Stimulated activated naive CD8-positive, alpha-beta T cell treated with anti-CD3 and anti-CD28 coated beads, Interleukin-15, amount 100 ng/mL, for 72 hours (primary cell): ENCODE results near the gene PLPP6.
"Not testable (repeated sequence)": the region's sequence is repeated elsewhere in the genome, so short reads cannot be mapped to it uniquely, and the experiment has no call there.

Experiments used
- ATAC-seq: fragments of 150-1000 bp; cut with Tn5 transposase; 2 replicates; pipeline ENCODE4 v1.10.0; 2021; ENCODE audit warnings: mild to moderate bottlenecking, moderate library complexity
- DNase-seq, 2 donors: peaks; one replicate each; pipeline ENCODE4 v3.0.0; 2021 to 2022
- H3K27ac Mint-ChIP-seq, 2 donors: one replicate each; pipeline ENCODE4 v1.8.0; 2022; ENCODE audit warnings: mild to moderate bottlenecking in 2 of 2, mixed read lengths in 2 of 2, moderate library complexity in 2 of 2
- H3K27me3 Mint-ChIP-seq: one replicate; pipeline ENCODE4 v1.8.0; 2022; ENCODE audit warnings: mixed read lengths
- H3K4me1 Mint-ChIP-seq: one replicate; pipeline ENCODE4 v1.8.0; 2022; ENCODE audit warnings: mild to moderate bottlenecking, mixed read lengths
- H3K4me3 Mint-ChIP-seq, 2 donors: one replicate each; pipeline ENCODE4 v1.8.0; 2022; ENCODE audit warnings: mild to moderate bottlenecking in 2 of 2, mixed read lengths in 2 of 2, moderate library complexity in 1 of 2
- H3K9me3 Mint-ChIP-seq, 2 donors: one replicate each; pipeline ENCODE4 v1.8.0; 2022; ENCODE audit warnings: mixed read lengths in 2 of 2

PLPP6 gene

DNA sequence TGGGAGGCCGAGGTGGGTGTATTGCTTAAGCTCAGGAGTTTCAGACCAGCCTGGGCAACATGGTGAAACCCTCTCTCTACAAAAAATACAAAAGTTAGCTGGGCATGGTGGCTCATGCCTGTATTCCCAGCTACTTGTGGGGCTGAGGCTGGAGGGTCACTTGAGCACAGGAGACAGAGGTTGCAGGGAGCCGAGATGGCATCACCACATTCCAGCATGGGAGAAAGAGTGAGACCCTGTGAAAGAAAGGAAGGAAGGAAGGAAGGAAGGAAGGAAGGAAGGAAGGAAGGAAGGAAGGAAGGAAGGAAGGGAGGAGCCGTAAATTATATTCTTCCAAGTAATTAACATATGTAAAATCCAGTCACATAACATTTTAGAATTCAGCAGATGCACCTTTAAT, 5.9 kb upstream of the PLPP6 start:
- H3K27ac Mint-ChIP-seq, DNase-seq, H3K4me3 Mint-ChIP-seq, H3K27me3 Mint-ChIP-seq, H3K9me3 Mint-ChIP-seq, ATAC-seq: not testable (repeated sequence)
- H3K4me1 Mint-ChIP-seq, result peaks cover 25% of the 10 kb centered on the region

DNA sequence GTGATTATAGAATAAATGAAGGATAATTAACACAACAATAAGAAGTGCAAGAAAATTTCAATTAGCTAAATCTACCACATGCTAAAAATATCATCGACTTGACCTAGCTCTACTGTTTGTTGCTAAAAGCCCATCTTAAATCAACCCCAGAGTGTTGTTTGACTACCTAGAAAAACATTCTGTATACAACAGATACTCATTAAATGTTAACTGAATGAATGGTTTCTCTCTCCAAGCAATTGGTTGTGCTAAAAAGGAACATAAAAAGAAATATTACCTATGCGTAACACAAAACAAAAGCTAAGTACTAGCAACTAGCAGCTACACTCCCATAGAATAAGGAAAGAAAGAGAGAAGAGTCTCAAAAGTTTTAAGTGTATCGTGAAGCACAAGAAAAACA, 5.5 kb upstream of the PLPP6 start:
- Mint-ChIP-seq H3K27ac (no peak overlapping the region), H3K27me3 (no peaks in the 10 kb centered on the region), H3K9me3 (no peaks in the 10 kb centered on the region), H3K4me1 (peaks cover 26% of the 10 kb centered on the region), H3K4me3 (no peak overlapping the region)
- DNase-seq, result no peak
- no peak for ATAC-seq

DNA sequence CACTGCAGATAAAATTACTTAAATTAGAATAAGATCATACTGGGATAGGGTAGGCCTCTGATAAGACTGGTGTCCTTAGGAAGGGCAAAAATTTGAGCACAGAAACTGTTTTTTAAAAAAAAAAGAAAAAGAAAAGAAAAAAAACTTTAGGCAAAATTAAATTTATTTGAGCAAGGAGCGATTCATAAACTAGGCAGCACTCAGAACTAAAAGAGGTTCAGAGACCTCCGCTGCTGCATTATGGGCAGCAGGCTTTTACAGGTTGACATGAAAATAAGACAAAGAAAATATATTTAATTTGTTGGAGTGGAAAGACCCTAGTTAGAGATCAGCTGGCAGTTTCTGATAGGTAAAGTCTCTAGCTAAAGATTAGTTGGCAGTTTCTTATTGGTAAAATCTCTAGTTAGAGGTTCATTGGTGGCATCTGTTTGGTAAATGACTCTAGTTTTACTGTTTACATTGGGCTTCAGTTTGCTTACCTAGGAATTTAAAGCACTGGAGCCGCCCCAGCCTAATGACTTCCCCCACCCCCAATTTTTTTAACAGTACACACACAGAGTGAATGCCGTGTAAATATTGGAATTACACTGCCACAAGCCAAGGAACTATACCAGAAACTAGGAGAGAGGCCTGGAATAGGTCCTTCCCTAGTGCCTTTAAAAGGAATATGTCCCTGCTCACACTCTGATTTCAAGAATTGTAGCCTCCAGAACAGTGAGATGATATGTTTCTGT, 4.5 kb upstream of the PLPP6 start:
- ATAC-seq (no peak), DNase-seq (no peak)
- Mint-ChIP-seq H3K9me3 (no peaks in the 10 kb centered on the region), H3K27me3 (no peaks in the 10 kb centered on the region), H3K4me3 (no peak overlapping the region), H3K27ac (no peak overlapping the region), H3K4me1 (peaks cover 29% of the 10 kb centered on the region)

DNA sequence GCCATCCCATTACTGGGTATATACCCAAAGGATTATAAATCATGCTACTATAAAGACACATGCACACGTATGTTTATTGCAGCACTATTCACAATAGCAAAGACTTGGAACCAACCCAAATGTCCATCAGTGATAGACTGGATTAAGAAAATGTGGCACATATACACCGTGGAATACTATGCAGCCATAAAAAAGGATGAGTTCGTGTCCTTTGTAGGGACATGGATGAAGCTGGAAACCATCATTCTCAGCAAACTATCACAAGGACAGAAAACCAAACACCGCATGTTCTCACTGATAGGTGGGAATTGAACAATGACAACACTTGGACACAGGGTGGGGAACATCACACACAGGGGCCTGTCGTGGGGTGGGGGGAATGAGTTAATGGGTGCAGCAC, 1.4 kb upstream of the PLPP6 start:
- not testable (repeated sequence) for H3K9me3 Mint-ChIP-seq, H3K27me3 Mint-ChIP-seq, ATAC-seq, H3K27ac Mint-ChIP-seq, DNase-seq, H3K4me3 Mint-ChIP-seq
- peaks cover 42% of the 10 kb centered on the region for H3K4me1 Mint-ChIP-seq

DNA sequence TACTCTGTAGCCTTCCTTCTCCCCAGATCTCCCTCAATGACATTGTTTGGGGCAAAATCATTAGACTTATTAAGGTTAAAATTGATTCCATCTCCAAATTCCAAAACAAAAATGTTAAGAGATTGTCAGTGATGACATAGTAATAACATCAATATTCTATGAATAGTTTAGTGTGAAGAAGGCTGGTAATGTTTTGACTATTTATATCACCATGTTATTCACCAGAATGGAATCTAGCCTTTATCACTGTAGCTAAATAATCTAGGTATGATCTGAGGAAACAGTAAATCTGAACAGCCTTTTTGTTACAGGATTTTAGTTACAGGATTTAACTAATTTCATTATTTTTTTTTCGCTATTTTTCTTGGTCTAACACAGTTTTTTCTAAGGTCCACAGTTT, 929 bp upstream of the PLPP6 start:
- no peak overlapping the region for H3K27ac Mint-ChIP-seq

DNA sequence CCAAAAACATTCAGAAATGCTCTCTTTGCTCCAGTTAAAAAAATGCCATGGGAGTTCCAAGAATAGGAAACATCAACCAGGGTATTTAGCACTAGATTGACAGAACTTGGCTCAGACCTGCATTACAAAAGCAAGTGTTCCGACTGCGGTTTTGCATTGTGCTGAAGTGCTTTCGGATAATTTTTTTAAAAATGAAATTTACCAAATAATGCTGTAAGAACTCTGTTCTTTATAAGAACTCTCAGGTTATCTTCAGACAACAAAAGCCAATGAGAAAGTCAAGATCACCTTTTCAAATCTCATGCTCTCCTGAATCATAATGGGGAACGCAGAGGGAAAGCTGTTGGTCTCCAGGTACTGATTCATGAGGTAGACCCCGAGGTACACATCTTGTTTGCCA, 483 bp upstream of the PLPP6 start:
- ATAC-seq (no peak), DNase-seq (no peak)
- Mint-ChIP-seq H3K4me3 (peak overlapping the region; percentile 89 to 96), H3K4me1 (peaks cover 51% of the 10 kb centered on the region), H3K27me3 (no peaks in the 10 kb centered on the region), H3K9me3 (no peaks in the 10 kb centered on the region), H3K27ac (peak overlapping the region; percentile 8 to 93)

More for the DNA sequence above, 929 bp upstream of the PLPP6 start:
- Mint-ChIP-seq H3K27me3 (no peaks in the 10 kb centered on the region), H3K9me3 (no peaks in the 10 kb centered on the region), H3K4me3 (peak overlapping the region; percentile 89 to 96), H3K4me1 (peaks cover 47% of the 10 kb centered on the region)
- ATAC-seq (no peak), DNase-seq (no peak)

DNA sequence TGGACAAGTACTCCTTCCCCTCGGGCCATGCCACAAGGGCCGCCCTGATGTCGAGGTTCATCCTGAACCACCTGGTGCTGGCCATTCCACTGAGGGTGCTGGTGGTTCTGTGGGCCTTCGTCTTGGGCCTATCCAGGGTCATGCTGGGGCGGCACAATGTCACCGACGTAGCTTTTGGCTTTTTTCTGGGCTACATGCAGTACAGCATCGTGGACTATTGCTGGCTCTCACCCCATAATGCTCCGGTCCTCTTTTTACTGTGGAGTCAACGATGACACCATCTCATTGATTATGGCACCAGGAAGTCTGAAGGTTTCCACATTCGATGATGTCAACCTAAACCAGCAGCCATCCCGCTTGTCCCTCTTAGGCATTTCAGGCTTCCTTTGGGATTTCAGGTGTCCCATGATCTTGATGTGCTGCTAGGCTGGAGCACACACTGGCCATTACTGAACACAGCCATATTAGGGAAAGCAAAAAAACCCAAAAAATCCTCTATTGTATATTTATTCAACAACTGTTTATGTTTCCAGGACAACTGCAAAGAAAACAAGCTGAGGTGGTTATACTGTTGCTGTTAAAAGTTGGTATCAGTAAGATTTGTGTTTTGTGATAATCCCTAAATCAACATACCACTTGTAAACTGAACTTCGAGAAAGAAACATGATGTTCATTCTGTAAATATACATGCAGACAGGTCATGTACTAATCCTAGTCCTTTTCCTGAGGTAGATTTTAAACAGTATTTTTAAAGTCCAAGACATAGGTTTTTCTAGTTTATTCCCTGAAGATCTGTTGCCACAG, 1.1 kb downstream of the PLPP6 start:
- peak overlapping the region; percentile 77 to 85 for H3K27ac Mint-ChIP-seq
- no peaks in the 10 kb centered on the region for H3K27me3 Mint-ChIP-seq
- peaks cover 67% of the 10 kb centered on the region for H3K4me1 Mint-ChIP-seq
- H3K4me3 Mint-ChIP-seq, result peak overlapping the region; percentile 89 to 96
- DNase-seq (no peak), ATAC-seq (peak; percentile 27)
- H3K9me3 Mint-ChIP-seq, result no peaks in the 10 kb centered on the region

DNA sequence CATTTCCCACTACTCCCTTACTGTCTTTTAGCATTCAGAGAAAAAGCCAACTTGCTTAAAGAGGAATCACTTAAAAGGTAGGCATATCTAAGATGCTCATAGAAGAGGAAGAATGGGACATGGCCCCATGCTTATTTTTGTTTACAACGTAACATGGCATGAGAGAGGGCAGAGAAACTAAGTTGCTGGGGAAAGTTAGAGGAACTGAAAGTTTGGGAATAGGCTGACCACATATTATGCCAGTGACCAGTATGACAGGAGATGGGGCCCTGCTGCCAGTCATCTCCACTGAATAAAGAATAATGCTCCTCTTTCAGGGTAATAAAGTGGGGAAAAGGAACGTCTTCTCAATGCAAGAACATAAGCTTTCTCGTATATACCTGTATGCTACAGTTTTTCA, 1.9 kb downstream of the PLPP6 start:
- no peaks in the 10 kb centered on the region for H3K9me3 Mint-ChIP-seq
- H3K27ac Mint-ChIP-seq, result no peak overlapping the region
- no peak for ATAC-seq
- peak overlapping the region; percentile 49 to 96 for H3K4me3 Mint-ChIP-seq
- H3K27me3 Mint-ChIP-seq, result no peaks in the 10 kb centered on the region
- DNase-seq, result no peak
- H3K4me1 Mint-ChIP-seq, result peaks cover 74% of the 10 kb centered on the region

DNA sequence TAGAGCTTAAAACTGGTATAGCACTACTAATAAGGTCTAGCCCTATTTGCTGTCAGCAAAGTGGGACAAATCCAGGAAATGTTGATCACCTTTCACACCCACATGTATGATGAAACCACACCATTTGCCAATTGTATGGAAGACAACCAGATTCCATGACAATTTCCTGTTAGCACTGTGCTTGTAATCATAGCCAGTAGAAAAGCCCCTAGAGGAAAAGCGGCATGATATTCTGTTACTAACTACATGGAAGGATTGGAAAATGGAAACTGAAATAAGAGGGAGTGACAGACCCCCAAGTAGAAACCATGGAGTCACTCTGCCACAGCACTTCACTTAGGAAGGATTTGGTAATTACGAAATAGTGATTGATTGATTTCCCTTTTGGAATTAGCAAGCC, 3.3 kb downstream of the PLPP6 start:
- peaks cover 80% of the 10 kb centered on the region for H3K4me1 Mint-ChIP-seq
- no peaks in the 10 kb centered on the region for H3K27me3 Mint-ChIP-seq
- peak overlapping the region; percentile 86 to 89 for H3K4me3 Mint-ChIP-seq
- no peak for ATAC-seq
- no peaks in the 10 kb centered on the region for H3K9me3 Mint-ChIP-seq
- H3K27ac Mint-ChIP-seq, result no peak overlapping the region
- DNase-seq, result no peak

DNA sequence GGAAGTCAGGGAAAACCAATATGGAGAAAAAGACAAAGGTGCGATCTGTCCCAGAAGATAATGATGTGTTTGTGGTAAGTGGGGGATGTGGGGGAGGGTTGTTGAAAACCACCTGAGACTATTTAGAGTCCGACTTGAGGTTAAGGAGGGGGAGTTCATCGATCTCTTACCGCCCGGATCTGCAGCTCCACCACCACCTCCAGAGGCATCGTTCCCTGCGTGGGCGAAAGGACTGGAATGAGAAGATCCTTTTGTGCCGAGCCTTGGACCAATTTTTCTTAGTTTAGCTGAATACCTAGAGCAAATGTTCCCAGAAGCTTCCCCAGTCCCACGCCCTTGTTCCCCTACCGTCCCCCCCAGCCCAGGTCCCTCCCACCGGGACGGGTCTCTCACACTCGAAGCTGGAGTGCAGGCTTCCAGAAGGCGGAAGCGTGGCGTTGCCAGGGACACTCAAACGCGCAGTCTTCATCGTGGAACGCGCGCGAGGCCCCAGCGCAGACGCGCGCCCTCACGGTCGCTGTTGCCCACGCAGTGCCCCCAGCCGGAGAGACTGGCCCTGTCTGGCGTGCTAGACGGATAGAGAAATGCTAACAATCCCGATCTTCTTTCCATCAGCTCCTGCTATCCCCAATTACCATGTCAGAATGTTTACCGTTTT, 4.1 kb downstream of the PLPP6 start, which contains the start of gene SPATA6L:
SPATA6L (minus strand) TSS at position 439 of the 658 bp plus-strand sequence; CDS start at position 209, 230 bp downstream.
- peaks cover 84% of the 10 kb centered on the region for H3K4me1 Mint-ChIP-seq
- DNase-seq (peak; percentile 27 to 37), ATAC-seq (peak; percentile 46)
- H3K27me3 Mint-ChIP-seq, result no peaks in the 10 kb centered on the region
- peak within 1 kb of the TSS; percentile 86 to 89 for H3K4me3 Mint-ChIP-seq
- peak within 1 kb of the TSS; percentile 64 to 77 for H3K27ac Mint-ChIP-seq
- H3K9me3 Mint-ChIP-seq, result no peaks in the 10 kb centered on the region

DNA sequence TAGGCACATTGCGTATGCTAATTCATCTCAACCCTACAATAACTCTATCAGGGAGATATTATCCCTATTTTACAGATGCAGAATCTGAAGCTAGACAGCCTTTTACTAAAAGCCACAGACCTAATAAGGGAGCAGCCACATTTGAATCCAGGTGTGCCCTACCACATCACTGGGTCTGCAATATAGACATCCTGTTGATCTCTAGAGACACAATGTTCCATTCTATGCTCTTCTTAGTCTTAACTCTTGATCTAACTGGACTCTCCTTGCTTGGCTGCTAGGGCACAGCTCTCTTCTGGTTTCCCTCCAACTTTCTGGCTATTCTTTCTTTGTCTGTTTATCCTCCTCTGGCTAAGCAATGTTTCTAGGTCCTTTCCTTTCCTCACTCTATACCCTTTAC, 5.6 kb downstream of the PLPP6 start:
- Mint-ChIP-seq H3K27ac (no peak overlapping the region), H3K4me3 (no peak overlapping the region)
- no peak for ATAC-seq

DNA sequence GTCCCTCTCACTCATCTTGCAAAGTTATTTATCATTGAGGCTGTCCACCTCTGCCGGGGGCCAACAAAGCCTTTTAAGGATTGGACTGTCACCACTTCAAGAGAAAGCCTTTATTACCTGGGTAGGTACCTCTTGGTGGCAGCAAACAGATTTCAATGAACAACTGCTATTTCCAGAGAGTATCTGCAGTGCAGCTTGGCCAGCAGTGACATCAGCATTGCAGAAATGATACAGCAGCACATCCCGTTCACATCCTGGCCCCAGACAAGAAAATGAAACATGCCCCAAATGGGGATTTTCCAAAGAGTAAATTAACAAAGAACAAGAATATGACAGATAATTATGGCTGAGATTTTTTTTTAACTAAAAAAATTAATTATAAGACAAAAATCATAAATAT, 6.5 kb downstream of the PLPP6 start:
- Mint-ChIP-seq H3K27me3 (no peaks in the 10 kb centered on the region), H3K4me3 (peak overlapping the region in 1 of 2 donors; percentile 9)
- ATAC-seq, result peak; percentile 70

More for the DNA sequence above, 5.6 kb downstream of the PLPP6 start:
- H3K9me3 Mint-ChIP-seq, result no peaks in the 10 kb centered on the region
- H3K27me3 Mint-ChIP-seq, result no peaks in the 10 kb centered on the region
- DNase-seq, result no peak
- peaks cover 79% of the 10 kb centered on the region for H3K4me1 Mint-ChIP-seq

DNA sequence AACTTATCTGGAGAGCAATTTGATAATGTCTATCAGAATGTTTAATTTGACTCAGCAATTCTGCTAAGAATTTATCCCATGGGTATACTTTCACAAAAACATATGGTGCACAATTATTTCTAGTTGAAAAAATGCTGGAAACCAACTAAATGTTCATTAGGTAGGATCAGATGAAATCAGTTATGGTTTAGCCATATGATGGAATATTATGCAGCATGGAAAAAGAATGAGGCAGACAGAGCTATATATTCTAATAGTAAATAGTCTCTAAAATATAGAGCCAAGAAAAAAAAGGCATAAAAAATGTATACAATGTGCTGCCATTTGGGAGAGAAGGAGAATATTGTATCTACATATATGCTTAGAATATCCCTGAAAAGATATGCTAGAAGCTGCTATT, 7.8 kb downstream of the PLPP6 start:
- Mint-ChIP-seq H3K4me3 (no peak overlapping the region), H3K9me3 (no peaks in the 10 kb centered on the region), H3K27ac (no peak overlapping the region), H3K27me3 (no peaks in the 10 kb centered on the region), H3K4me1 (peaks cover 57% of the 10 kb centered on the region)
- no peak for ATAC-seq
- DNase-seq, result no peak

More for the DNA sequence above, 6.5 kb downstream of the PLPP6 start:
- peak in 1 of 2 donors; percentile 20 for DNase-seq
- H3K9me3 Mint-ChIP-seq, result no peaks in the 10 kb centered on the region
- H3K4me1 Mint-ChIP-seq, result peaks cover 70% of the 10 kb centered on the region
- H3K27ac Mint-ChIP-seq, result no peak overlapping the region

DNA sequence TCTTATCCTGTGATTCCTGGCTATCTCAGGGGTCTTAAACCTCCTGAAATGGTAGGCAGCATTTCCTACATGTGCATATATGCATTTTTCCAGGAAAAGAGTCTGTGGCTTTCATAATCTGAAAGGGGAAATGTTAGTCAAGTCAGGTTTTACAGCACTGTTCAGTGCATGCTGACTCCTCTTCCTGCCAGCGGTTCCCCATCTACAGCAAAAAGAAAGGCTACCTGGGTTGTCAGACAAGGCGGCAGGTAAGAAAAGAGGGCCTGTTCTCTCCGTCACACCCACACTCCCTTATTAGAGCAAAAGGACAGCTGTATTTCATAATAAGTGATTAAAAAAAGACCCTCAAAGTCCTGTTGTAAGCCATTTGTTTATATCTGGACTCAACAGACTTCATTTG, 8.5 kb downstream of the PLPP6 start:
- no peaks in the 10 kb centered on the region for H3K27me3 Mint-ChIP-seq
- ATAC-seq (no peak), DNase-seq (no peak)
- H3K27ac Mint-ChIP-seq, result peak overlapping the region; percentile 34 to 65
- peak overlapping the region; percentile 30 to 43 for H3K4me3 Mint-ChIP-seq
- H3K9me3 Mint-ChIP-seq, result no peaks in the 10 kb centered on the region
- peaks cover 50% of the 10 kb centered on the region for H3K4me1 Mint-ChIP-seq

DNA sequence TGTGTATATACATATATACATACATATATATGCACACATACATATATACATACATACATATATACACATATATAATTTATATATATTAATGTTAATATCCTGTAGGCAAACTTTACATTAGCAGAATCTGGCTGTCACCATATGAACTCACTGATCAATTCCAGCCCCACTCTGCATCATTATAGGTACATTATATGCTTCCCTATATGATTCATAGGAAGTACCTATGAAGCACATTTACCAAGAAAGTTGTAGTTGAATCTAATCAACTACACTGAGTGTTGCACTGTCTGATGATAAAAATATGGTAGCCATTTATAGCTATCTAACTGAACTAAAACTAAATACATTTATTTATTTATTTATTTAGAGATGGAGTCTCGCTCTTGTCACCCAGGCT, 9.6 kb downstream of the PLPP6 start:
- Mint-ChIP-seq H3K9me3 (no peaks in the 10 kb centered on the region), H3K4me1 (peaks cover 38% of the 10 kb centered on the region), H3K27ac (no peak overlapping the region), H3K27me3 (no peaks in the 10 kb centered on the region), H3K4me3 (no peak overlapping the region)
- DNase-seq, result no peak
- peak; percentile 29 for ATAC-seq

DNA sequence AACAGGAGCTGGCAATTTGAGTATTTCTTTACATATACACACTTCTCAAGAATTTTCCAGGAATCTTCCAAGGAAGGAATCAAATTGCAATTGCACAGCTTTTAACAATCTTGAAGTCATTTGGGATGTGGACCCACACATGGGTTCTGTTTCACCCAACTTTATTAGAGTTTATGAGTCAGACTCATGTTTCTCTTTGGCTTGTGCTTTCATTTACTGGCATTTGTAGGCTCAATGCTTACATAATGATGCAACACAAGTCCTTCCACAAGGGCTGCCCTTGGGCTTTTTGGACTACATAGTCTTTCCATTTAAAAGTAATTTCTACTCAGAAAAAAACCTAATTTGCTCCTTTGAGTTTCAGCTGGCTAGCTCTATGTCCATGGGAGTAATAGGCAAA, 12.7 kb downstream of the PLPP6 start:
- no peak overlapping the region for H3K27ac Mint-ChIP-seq
- DNase-seq, result no peak
- no peaks in the 10 kb centered on the region for H3K9me3 Mint-ChIP-seq
- no peak overlapping the region for H3K4me3 Mint-ChIP-seq
- peaks cover 17% of the 10 kb centered on the region for H3K4me1 Mint-ChIP-seq
- no peaks in the 10 kb centered on the region for H3K27me3 Mint-ChIP-seq
- ATAC-seq, result no peak
